Neural progenitor cell (in vitro differentiated cells): ENCODE results near the gene PCDHA7. TPM values are rescaled to one million over a fixed set of nuclear protein-coding genes. Genes with fewer than 3 reads are reported as not detected.

ENCODE experiments used
- DNase-seq: peaks from one replicate; pipeline ENCODE4 v3.0.0-alpha.2; 2016; ENCODE audit warnings: low spot score
- H2AFZ ChIP-seq: fragments of 200-600 bp; sonication (generic); replicated peaks from 2 replicates; pipeline ENCODE4 v1.6.1; 2016; ENCODE audit warnings: antibody characterized with exemption
- H3F3A ChIP-seq: fragments of 200-600 bp; sonication (generic); 2 replicates; pipeline ENCODE4 v1.6.1; 2016; ENCODE audit warnings: antibody characterized with exemption, low read depth
- H3K27ac ChIP-seq: fragments of 200-600 bp; sonication (generic); 2 replicates; pipeline ENCODE4 v1.5.1; 2016; ENCODE audit warnings: mild to moderate bottlenecking
- H3K27me3 ChIP-seq: fragments of 200-600 bp; sonication (generic); 2 replicates; pipeline ENCODE4 v1.6.1; 2016; ENCODE audit warnings: mild to moderate bottlenecking, moderate library complexity
- H3K36me3 ChIP-seq: fragments of 200-600 bp; sonication (generic); 2 replicates; pipeline ENCODE4 v1.5.1; 2016
- H3K4me1 ChIP-seq: fragments of 200-600 bp; sonication (generic); 2 replicates; pipeline ENCODE4 v1.6.1; 2016; ENCODE audit warnings: mixed run types
- H3K4me2 ChIP-seq: fragments of 200-600 bp; sonication (generic); 2 replicates; pipeline ENCODE4 v1.6.1; 2016
- H3K4me3 ChIP-seq: fragments of 200-600 bp; sonication (generic); 2 replicates; pipeline ENCODE4 v1.5.1; 2016
- H3K79me2 ChIP-seq: fragments of 200-600 bp; sonication (generic); 2 replicates; pipeline ENCODE4 v1.6.1; 2016; ENCODE audit warnings: low read depth
- H3K9ac ChIP-seq: fragments of 200-600 bp; sonication (generic); 2 replicates; pipeline ENCODE4 v1.6.1; 2016
- H3K9me3 ChIP-seq: fragments of 200-600 bp; sonication (generic); 2 replicates; pipeline ENCODE4 v1.5.1; 2016; ENCODE audit warnings: low read depth
- H4K20me1 ChIP-seq: fragments of 200-600 bp; sonication (generic); 2 replicates; pipeline ENCODE4 v1.6.1; 2016; ENCODE audit warnings: low read depth
- H3K27ac Mint-ChIP-seq: 3 replicates; pipeline ENCODE4 v1.8.0; 2021; ENCODE audit warnings: mixed read lengths
- H3K27me3 Mint-ChIP-seq: 2 replicates; pipeline ENCODE4 v1.8.0; 2022; ENCODE audit warnings: low read depth, mild to moderate bottlenecking, inconsistent platforms, moderate library complexity, mixed read lengths; ENCODE audit not compliant: insufficient read depth
- H3K36me3 Mint-ChIP-seq: 3 replicates; pipeline ENCODE4 v1.8.0; 2021; ENCODE audit warnings: mixed read lengths
- H3K4me1 Mint-ChIP-seq: 3 replicates; pipeline ENCODE4 v1.8.0; 2021; ENCODE audit warnings: mixed read lengths
- H3K4me3 Mint-ChIP-seq: 3 replicates; pipeline ENCODE4 v1.8.0; 2021; ENCODE audit warnings: mild to moderate bottlenecking, moderate library complexity, mixed read lengths
- H3K9me3 Mint-ChIP-seq: 3 replicates; pipeline ENCODE4 v1.8.0; 2020; ENCODE audit warnings: mixed read lengths
- EZH2 ChIP-seq: fragments of 200-600 bp; sonication (generic); IDR thresholded peaks from 2 replicates; pipeline ENCODE4 v1.6.1; 2017; ENCODE audit warnings: antibody characterized with exemption, mild to moderate bottlenecking, moderate library complexity
- EZH2phosphoT487 ChIP-seq: fragments of 200-600 bp; sonication (generic); IDR thresholded peaks from 2 replicates; pipeline ENCODE4 v1.6.1; 2017; ENCODE audit warnings: antibody characterized with exemption
- total RNA-seq: library from RNA; depleted of rRNA; stranded (reverse); fragments of >200 nt; gene quantifications from 2 replicates; pipeline ENCODE4 v1.2.3, GENCODE V29; 2015; ENCODE audit warnings: low replicate concordance
- TF ChIP-seq, protein P1 (sequence below): fragments of 200-600 bp; sonication (generic); IDR thresholded peaks from 2 replicates; pipeline ENCODE4 v1.5.1; 2017; ENCODE audit warnings: antibody characterized with exemption, mild to moderate bottlenecking

The PCDHA7 gene
- total RNA-seq, 1 donor from 2014 or later = 0.36 TPM

GRCh38 chr5:140835622-140836510 lies 1.8 kb downstream of the PCDHA7 start:
- Histone ChIP-seq H3K36me3 (peaks cover 11% of the 10 kb centered on the region), H3F3A (no peaks in the 10 kb centered on the region), H3K79me2 (no peaks in the 10 kb centered on the region), H3K27me3 (no peaks in the 10 kb centered on the region), H3K9ac (no peak overlapping the region), H3K4me3 (no peak overlapping the region), H3K4me2 (no peak overlapping the region), H3K4me1 (no peaks in the 10 kb centered on the region), H3K9me3 (no peaks in the 10 kb centered on the region), H3K27ac (no peak overlapping the region), H2AFZ (no peak overlapping the region), H4K20me1 (no peaks in the 10 kb centered on the region)
- Mint-ChIP-seq H3K27ac (no peak overlapping the region), H3K27me3 (peaks cover 3% of the 10 kb centered on the region), H3K36me3 (peaks cover 28% of the 10 kb centered on the region), H3K4me1 (no peaks in the 10 kb centered on the region), H3K4me3 (no peak overlapping the region), H3K9me3 (peaks cover 46% of the 10 kb centered on the region)
- no peak for DNase-seq
- TF ChIP-seq EZH2 = no peak
- TF ChIP-seq, protein P1, sequence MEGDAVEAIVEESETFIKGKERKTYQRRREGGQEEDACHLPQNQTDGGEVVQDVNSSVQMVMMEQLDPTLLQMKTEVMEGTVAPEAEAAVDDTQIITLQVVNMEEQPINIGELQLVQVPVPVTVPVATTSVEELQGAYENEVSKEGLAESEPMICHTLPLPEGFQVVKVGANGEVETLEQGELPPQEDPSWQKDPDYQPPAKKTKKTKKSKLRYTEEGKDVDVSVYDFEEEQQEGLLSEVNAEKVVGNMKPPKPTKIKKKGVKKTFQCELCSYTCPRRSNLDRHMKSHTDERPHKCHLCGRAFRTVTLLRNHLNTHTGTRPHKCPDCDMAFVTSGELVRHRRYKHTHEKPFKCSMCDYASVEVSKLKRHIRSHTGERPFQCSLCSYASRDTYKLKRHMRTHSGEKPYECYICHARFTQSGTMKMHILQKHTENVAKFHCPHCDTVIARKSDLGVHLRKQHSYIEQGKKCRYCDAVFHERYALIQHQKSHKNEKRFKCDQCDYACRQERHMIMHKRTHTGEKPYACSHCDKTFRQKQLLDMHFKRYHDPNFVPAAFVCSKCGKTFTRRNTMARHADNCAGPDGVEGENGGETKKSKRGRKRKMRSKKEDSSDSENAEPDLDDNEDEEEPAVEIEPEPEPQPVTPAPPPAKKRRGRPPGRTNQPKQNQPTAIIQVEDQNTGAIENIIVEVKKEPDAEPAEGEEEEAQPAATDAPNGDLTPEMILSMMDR = no peak
- no peak for TF ChIP-seq EZH2phosphoT487

GRCh38 chr5:140840978-140841962 lies 7.2 kb downstream of the PCDHA7 start, which contains the start of gene PCDHA8:
PCDHA8 (plus strand) TSS chr5:140841187; CDS start chr5:140841322, 135 bp downstream.
- H3F3A ChIP-seq = no peaks in the 10 kb centered on the region
- peaks cover 2% of the 10 kb centered on the region for H3K27me3 Mint-ChIP-seq
- H4K20me1 ChIP-seq = no peaks in the 10 kb centered on the region
- H3K4me3 Mint-ChIP-seq = no peak within 1 kb of the TSS
- H3K79me2 ChIP-seq = no peaks in the 10 kb centered on the region
- H3K4me1 Mint-ChIP-seq = no peaks in the 10 kb centered on the region
- peak; percentile 15 for DNase-seq
- H3K36me3 ChIP-seq = no peaks in the 10 kb centered on the region
- H3K4me3 ChIP-seq = no peak within 1 kb of the TSS
- no peak within 1 kb of the TSS for H3K9ac ChIP-seq
- no peaks in the 10 kb centered on the region for H3K4me1 ChIP-seq
- no peak within 1 kb of the TSS for H2AFZ ChIP-seq
- H3K27ac ChIP-seq = no peak within 1 kb of the TSS
- no peak within 1 kb of the TSS for H3K4me2 ChIP-seq
- H3K9me3 Mint-ChIP-seq = peaks cover 37% of the 10 kb centered on the region
- no peak within 1 kb of the TSS for H3K27ac Mint-ChIP-seq
- H3K9me3 ChIP-seq = no peaks in the 10 kb centered on the region
- TF ChIP-seq, protein P1 = peak; percentile 44
- TF ChIP-seq EZH2phosphoT487 = no peak
- no peaks in the 10 kb centered on the region for H3K27me3 ChIP-seq
- peaks cover 18% of the 10 kb centered on the region for H3K36me3 Mint-ChIP-seq

GRCh38 chr5:140842798-140843733 lies 9.0 kb downstream of the PCDHA7 start:
- no peak for DNase-seq
- H3K4me2 ChIP-seq = no peak overlapping the region
- no peak overlapping the region for H3K4me3 Mint-ChIP-seq
- H4K20me1 ChIP-seq = no peaks in the 10 kb centered on the region
- no peaks in the 10 kb centered on the region for H3K27me3 ChIP-seq
- H3K36me3 Mint-ChIP-seq = peaks cover 24% of the 10 kb centered on the region
- no peaks in the 10 kb centered on the region for H3K36me3 ChIP-seq
- no peak for TF ChIP-seq EZH2phosphoT487
- TF ChIP-seq EZH2 = no peak
- TF ChIP-seq, protein P1 = no peak
- H2AFZ ChIP-seq = no peak overlapping the region
- no peak overlapping the region for H3K27ac Mint-ChIP-seq
- no peaks in the 10 kb centered on the region for H3K4me1 ChIP-seq
- H3K79me2 ChIP-seq = no peaks in the 10 kb centered on the region
- no peak overlapping the region for H3K27ac ChIP-seq
- H3K9me3 Mint-ChIP-seq = peaks cover 49% of the 10 kb centered on the region
- no peak overlapping the region for H3K4me3 ChIP-seq
- H3K4me1 Mint-ChIP-seq = no peaks in the 10 kb centered on the region
- no peak overlapping the region for H3K9ac ChIP-seq
- H3F3A ChIP-seq = no peaks in the 10 kb centered on the region
- peaks cover 8% of the 10 kb centered on the region for H3K9me3 ChIP-seq
- peaks cover 2% of the 10 kb centered on the region for H3K27me3 Mint-ChIP-seq
